Kidney (tissue), 14 donors: Measurements from ENCODE around the gene KIFAP3. TPM values are rescaled to one million over a fixed set of nuclear protein-coding genes. Genes with fewer than 3 reads are reported as not detected.

ENCODE experiments used
- DNase-seq, 5 donors: peaks; one replicate each; pipeline ENCODE4 v3.0.0-alpha.2; 2013 to 2020
- FAIRE-seq: peaks from 2 replicates; lab custom pipeline; 2012; peaks lifted over from hg19 to GRCh38; lab: Jason Lieb, UNC
- H3K27ac ChIP-seq, 2 donors: one replicate each; pipeline ENCODE4 v1.7.0; 2013; ENCODE audit warnings: low read depth in 2 of 2, low read length in 2 of 2, inconsistent platforms in 1 of 2
- H3K27me3 ChIP-seq: one replicate; pipeline ENCODE4 v1.7.1; 2013; ENCODE audit warnings: low read length, inconsistent platforms; ENCODE audit not compliant: control insufficient read depth, insufficient read depth
- H3K36me3 ChIP-seq, 3 donors: one replicate each; pipeline versions ENCODE4 v1.7.0 to v1.7.1; 2013; ENCODE audit warnings: low read length in 3 of 3, control low read depth in 1 of 3, inconsistent platforms in 1 of 3; ENCODE audit not compliant: insufficient read depth in 3 of 3, control insufficient read depth in 2 of 3
- H3K4me1 ChIP-seq, 3 donors: one replicate each; pipeline versions ENCODE4 v1.7.0 to v1.7.1; 2013; ENCODE audit warnings: low read length in 3 of 3, inconsistent platforms in 1 of 3, low read depth in 1 of 3; ENCODE audit not compliant: control insufficient read depth in 2 of 3, insufficient read depth in 2 of 3
- H3K4me3 ChIP-seq, 3 donors: one replicate each; pipeline versions ENCODE4 v1.7.0 to v1.8.1; 2013; ENCODE audit warnings: low read length in 3 of 3, control low read depth in 1 of 3, inconsistent platforms in 1 of 3
- H3K9ac ChIP-seq, 3 donors: one replicate each; pipeline versions ENCODE4 v1.7.0 to v1.7.1; 2013; ENCODE audit warnings: low read length in 3 of 3, control low read depth in 1 of 3, inconsistent platforms in 1 of 3
- H3K9me3 ChIP-seq, 3 donors: one replicate each; pipeline versions ENCODE4 v1.7.0 to v1.7.1; 2013; ENCODE audit warnings: low read length in 3 of 3, control low read depth in 1 of 3, inconsistent platforms in 1 of 3; ENCODE audit not compliant: control insufficient read depth in 2 of 3, insufficient read depth in 1 of 3
- CTCF ChIP-seq: IDR thresholded peaks from 3 replicates; pipeline ENCODE4 v1.5.1; 2012; ENCODE audit warnings: mild to moderate bottlenecking, moderate library complexity, borderline replicate concordance; ENCODE audit not compliant: insufficient read depth; ENCODE audit errors: extremely low read depth
- intact Hi-C: fragments of 100-400 bp; cut with DNase I; formaldehyde crosslinking; loops from one replicate; pipeline ENCODE4 v1.11.1; 2022
- polyA plus RNA-seq: library from polyadenylated mRNA; stranded (reverse); fragments of 350-450 nt; fragmentation: Illumina TruSeq; extraction: RNeasy Lipid Tissue Mini Kit (QIAGEN cat#74804); gene quantifications from one replicate; pipeline ENCODE4 v1.2.3, GENCODE V29; 2014; ENCODE audit warnings: low read depth, low replicate concordance; ENCODE audit not compliant: insufficient read depth
- total RNA-seq: library from RNA; stranded (reverse); fragmentation: NEBNext Ultra II Directional; extraction: Animal tissue kit (Norgen Biotek cat#: 25700); gene quantifications from one replicate; pipeline ENCODE4 v1.2.1, GENCODE V29; 2021
- donor health status: control.
- donor health status: control.
- donor health status: control.
- donor health status: control.
- donor health status: control.
- donor health status: DM: yes; HTN: yes; CAD: no.
- donor health status: Normal renal cell carcinoma (clear cell type).

KIFAP3 gene
- total and polyA plus RNA-seq, 2 donors from 2014 or later, result 31.6 to 32.9 TPM

GRCh38 chr1:169899519-169900217, 174.8 kb downstream of the KIFAP3 start:
- H3K9ac ChIP-seq, result no peak overlapping the region
- H3K27me3 ChIP-seq, result no peaks in the 10 kb centered on the region
- DNase-seq, result no peak
- TF ChIP-seq CTCF, result no peak
- H3K9me3 ChIP-seq, result no peaks in the 10 kb centered on the region
- no peak for FAIRE-seq
- H3K4me3 ChIP-seq, result no peak overlapping the region
- H3K4me1 ChIP-seq, result no peaks in the 10 kb centered on the region
- H3K27ac ChIP-seq, result no peak overlapping the region
- no peaks in the 10 kb centered on the region for H3K36me3 ChIP-seq
- intact Hi-C loops, result no loop called here

GRCh38 chr1:169896013-169896412, 178.5 kb downstream of the KIFAP3 start:
- Histone ChIP-seq H3K36me3 (no peaks in the 10 kb centered on the region), H3K9me3 (no peaks in the 10 kb centered on the region), H3K9ac (no peak overlapping the region), H3K27me3 (no peaks in the 10 kb centered on the region), H3K27ac (no peak overlapping the region), H3K4me3 (no peak overlapping the region), H3K4me1 (peaks cover 3 to 9% (median 8%) of the 10 kb centered on the region in 3 donors)
- no peak for TF ChIP-seq CTCF
- no peak for FAIRE-seq
- intact Hi-C loops, result no loop called here
- DNase-seq, result no peak

GRCh38 chr1:169894424-169895145, 179.9 kb downstream of the KIFAP3 start:
- FAIRE-seq (no peak), DNase-seq (no peak)
- Histone ChIP-seq H3K4me3 (peak overlapping the region; percentile 81 to 97 (median 89)), H3K9ac (peak overlapping the region; percentile 67 to 93 (median 69)), H3K27ac (peak overlapping the region; percentile 96 to 100), H3K4me1 (peaks cover 6 to 9% (median 8%) of the 10 kb centered on the region in 3 donors), H3K36me3 (no peaks in the 10 kb centered on the region), H3K27me3 (no peaks in the 10 kb centered on the region), H3K9me3 (no peaks in the 10 kb centered on the region)
- no peak for TF ChIP-seq CTCF
- intact Hi-C loops, result no loop called here
